Measurements from ENCODE around the gene FBLIM1.

FBLIM1 gene

DNA sequence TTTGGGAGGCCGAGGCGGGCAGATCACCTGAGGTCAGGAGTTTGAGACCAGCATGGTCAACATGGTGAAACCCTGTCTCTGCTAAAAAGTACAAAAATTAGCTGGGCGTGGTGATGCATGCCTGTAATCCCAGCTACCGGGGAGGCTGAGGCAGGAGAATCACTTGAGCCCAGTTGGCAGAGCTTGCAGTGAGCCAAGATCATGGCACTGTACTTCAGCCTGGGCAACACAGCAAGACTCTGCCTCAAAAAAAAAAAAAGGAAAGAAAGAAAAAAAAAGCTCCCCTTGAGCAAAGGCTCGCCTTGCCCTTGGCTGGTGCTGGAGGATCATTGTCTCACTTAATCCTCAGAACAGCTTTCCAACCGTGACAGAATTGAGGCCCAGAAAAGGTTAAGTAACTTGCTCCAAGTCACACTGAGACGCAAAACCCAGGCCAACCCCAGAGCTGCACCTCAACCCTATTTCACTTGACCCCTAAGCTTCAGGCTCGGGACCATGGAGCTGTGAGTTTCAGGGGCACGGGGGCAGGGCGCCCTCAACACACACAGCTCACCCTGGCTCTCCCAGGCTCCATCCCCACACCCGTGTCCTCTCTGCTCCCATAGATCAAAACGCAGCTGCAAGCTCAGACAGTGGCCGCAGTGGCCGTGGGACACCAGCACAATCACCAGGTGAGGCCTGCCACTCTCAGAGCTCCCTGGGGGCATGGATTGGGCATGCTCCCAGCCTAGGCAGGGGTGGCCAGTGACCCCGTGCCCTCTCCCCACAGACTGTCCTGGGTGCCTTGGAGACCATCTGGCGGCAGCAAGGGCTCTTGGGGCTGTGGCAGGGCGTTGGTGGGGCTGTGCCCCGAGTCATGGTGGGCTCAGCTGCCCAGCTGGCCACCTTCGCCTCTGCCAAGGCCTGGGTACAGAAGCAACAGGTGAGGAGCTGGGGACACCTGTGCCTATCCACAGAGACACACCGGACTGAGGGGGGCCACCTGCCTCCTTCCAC is 21.0 kb upstream of the FBLIM1 start:
- no peaks in the 10 kb centered on the region for H3K27me3 ChIP-seq (ENCODE audit: low read length)
- TF ChIP-seq, protein P1, sequence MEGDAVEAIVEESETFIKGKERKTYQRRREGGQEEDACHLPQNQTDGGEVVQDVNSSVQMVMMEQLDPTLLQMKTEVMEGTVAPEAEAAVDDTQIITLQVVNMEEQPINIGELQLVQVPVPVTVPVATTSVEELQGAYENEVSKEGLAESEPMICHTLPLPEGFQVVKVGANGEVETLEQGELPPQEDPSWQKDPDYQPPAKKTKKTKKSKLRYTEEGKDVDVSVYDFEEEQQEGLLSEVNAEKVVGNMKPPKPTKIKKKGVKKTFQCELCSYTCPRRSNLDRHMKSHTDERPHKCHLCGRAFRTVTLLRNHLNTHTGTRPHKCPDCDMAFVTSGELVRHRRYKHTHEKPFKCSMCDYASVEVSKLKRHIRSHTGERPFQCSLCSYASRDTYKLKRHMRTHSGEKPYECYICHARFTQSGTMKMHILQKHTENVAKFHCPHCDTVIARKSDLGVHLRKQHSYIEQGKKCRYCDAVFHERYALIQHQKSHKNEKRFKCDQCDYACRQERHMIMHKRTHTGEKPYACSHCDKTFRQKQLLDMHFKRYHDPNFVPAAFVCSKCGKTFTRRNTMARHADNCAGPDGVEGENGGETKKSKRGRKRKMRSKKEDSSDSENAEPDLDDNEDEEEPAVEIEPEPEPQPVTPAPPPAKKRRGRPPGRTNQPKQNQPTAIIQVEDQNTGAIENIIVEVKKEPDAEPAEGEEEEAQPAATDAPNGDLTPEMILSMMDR (IDR thresholded peaks at IDR 0.05; ENCODE audit: insufficient read depth, low read length, poor library complexity, severe bottlenecking), result no peak
- no peak for TF ChIP-seq EZH2phosphoT487 (conservative IDR thresholded peaks at IDR 0.05; ENCODE audit: low read length)
- H3F3A ChIP-seq (ENCODE audit: insufficient read depth), result no peaks in the 10 kb centered on the region
- no peak overlapping the region for H3K9ac ChIP-seq (ENCODE audit: low read length)
- no peak overlapping the region for H3K4me2 ChIP-seq (ENCODE audit: low read depth, low read length, poor library complexity, severe bottlenecking)
- no peaks in the 10 kb centered on the region for H3K36me3 ChIP-seq (ENCODE audit: low read length)
- H3K9me3 ChIP-seq (ENCODE audit: insufficient read depth, low read length), result no peaks in the 10 kb centered on the region
- H2AFZ ChIP-seq (ENCODE audit: low read depth, low read length, severe bottlenecking), result no peak overlapping the region
- no peaks in the 10 kb centered on the region for H4K20me1 ChIP-seq (ENCODE audit: low read depth, low read length)
- H3K79me2 ChIP-seq (ENCODE audit: insufficient read depth, low read length), result no peaks in the 10 kb centered on the region
- no peak overlapping the region for H3K27ac ChIP-seq (ENCODE audit: low read depth, low read length)
- no peak overlapping the region for H3K4me3 ChIP-seq (ENCODE audit: insufficient read depth, low read length, poor library complexity, severe bottlenecking)
- no peaks in the 10 kb centered on the region for H3K9me2 ChIP-seq (replicated peaks; ENCODE audit: insufficient read depth, low read length)

DNA sequence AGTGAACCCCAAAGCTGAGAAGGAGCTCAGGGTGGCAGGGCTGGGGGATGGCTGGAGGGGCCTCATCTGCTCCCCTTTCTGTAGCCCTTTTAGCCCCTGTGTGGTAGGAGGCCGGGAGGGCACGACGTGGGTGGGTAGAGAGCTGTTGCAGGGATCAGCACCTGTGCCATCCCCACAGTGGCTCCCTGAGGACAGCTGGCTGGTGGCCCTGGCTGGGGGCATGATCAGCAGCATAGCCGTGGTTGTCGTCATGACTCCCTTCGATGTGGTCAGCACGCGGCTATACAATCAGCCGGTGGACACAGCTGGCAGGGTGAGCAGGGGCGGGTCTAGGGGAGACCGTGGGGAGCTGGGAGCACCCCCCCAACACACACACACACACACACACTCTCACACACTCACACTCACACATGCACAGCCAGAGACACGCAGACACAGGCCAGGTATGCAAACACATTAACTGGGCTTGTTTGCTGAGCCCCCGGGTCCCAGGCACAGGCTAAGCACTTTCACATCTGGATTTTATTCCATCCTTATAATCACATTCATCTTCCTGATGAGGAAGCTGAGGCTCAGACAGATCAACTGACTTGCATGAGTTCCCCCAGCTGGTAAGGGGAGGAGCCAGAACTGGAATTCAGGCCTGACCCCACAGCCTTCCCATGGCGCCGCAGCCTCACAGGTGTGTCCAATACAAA is 20.0 kb upstream of the FBLIM1 start:
- Histone ChIP-seq H3K36me3 (ENCODE audit: low read length) (no peaks in the 10 kb centered on the region), H3K4me2 (ENCODE audit: low read depth, low read length, poor library complexity, severe bottlenecking) (no peak overlapping the region), H3K9me2 (replicated peaks; ENCODE audit: insufficient read depth, low read length) (no peaks in the 10 kb centered on the region), H3K9ac (ENCODE audit: low read length) (no peak overlapping the region), H3K79me2 (ENCODE audit: insufficient read depth, low read length) (no peaks in the 10 kb centered on the region), H3K9me3 (ENCODE audit: insufficient read depth, low read length) (no peaks in the 10 kb centered on the region), H4K20me1 (ENCODE audit: low read depth, low read length) (no peaks in the 10 kb centered on the region), H2AFZ (ENCODE audit: low read depth, low read length, severe bottlenecking) (no peak overlapping the region), H3F3A (ENCODE audit: insufficient read depth) (no peaks in the 10 kb centered on the region), H3K27me3 (ENCODE audit: low read length) (no peaks in the 10 kb centered on the region), H3K4me3 (ENCODE audit: insufficient read depth, low read length, poor library complexity, severe bottlenecking) (no peak overlapping the region), H3K27ac (ENCODE audit: low read depth, low read length) (no peak overlapping the region)
- no peak for TF ChIP-seq EZH2phosphoT487 (conservative IDR thresholded peaks at IDR 0.05; ENCODE audit: low read length)
- TF ChIP-seq, protein P1 (IDR thresholded peaks at IDR 0.05; ENCODE audit: insufficient read depth, low read length, poor library complexity, severe bottlenecking), result no peak

DNA sequence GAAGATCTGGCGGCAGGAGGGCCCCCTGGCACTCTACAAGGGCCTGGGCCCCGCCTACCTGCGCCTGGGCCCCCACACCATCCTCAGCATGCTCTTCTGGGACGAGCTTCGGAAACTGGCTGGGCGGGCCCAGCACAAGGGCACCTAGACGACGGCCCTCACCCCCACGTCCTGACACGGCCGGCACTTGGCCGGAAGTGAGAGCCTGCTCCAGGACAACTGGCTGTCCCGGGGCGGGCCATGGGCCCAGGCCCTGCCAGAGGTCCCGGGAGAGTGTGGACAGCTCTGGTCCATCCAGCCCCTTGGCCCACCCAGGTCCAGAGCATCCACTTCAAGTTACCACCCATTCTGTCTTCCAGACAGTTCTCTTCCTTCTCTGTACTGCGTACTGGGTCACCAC is 19.3 kb upstream of the FBLIM1 start:
- no peaks in the 10 kb centered on the region for H3K36me3 ChIP-seq (ENCODE audit: low read length)
- no peaks in the 10 kb centered on the region for H4K20me1 ChIP-seq (ENCODE audit: low read depth, low read length)
- no peaks in the 10 kb centered on the region for H3K9me3 ChIP-seq (ENCODE audit: insufficient read depth, low read length)
- no peak overlapping the region for H2AFZ ChIP-seq (ENCODE audit: low read depth, low read length, severe bottlenecking)
- no peak overlapping the region for H3K4me2 ChIP-seq (ENCODE audit: low read depth, low read length, poor library complexity, severe bottlenecking)
- no peak overlapping the region for H3K4me3 ChIP-seq (ENCODE audit: insufficient read depth, low read length, poor library complexity, severe bottlenecking)
- no peak overlapping the region for H3K27ac ChIP-seq (ENCODE audit: low read depth, low read length)
- no peaks in the 10 kb centered on the region for H3K79me2 ChIP-seq (ENCODE audit: insufficient read depth, low read length)
- no peaks in the 10 kb centered on the region for H3K27me3 ChIP-seq (ENCODE audit: low read length)
- H3F3A ChIP-seq (ENCODE audit: insufficient read depth), result no peaks in the 10 kb centered on the region
- no peak overlapping the region for H3K9ac ChIP-seq (ENCODE audit: low read length)
- TF ChIP-seq, protein P1 (IDR thresholded peaks at IDR 0.05; ENCODE audit: insufficient read depth, low read length, poor library complexity, severe bottlenecking), result no peak
- no peak for TF ChIP-seq EZH2phosphoT487 (conservative IDR thresholded peaks at IDR 0.05; ENCODE audit: low read length)
- no peaks in the 10 kb centered on the region for H3K9me2 ChIP-seq (replicated peaks; ENCODE audit: insufficient read depth, low read length)

Measured in SU-DHL-6 (cell line).